GM19239 (cell line): Measurements from ENCODE around the gene LGI4.
"Not testable (repeated sequence)": the region's sequence is repeated elsewhere in the genome, so short reads cannot be mapped to it uniquely, and the experiment has no call there.

Experiments
- DNase-seq: peaks from one replicate; pipeline ENCODE4 v3.0.0; 2011; ENCODE audit warnings: low spot score; ENCODE audit not compliant: insufficient read length
- FAIRE-seq: peaks from 2 replicates; lab custom pipeline; 2011; peaks lifted over from hg19 to GRCh38; lab: Jason Lieb, UNC

The LGI4 gene

DNA sequence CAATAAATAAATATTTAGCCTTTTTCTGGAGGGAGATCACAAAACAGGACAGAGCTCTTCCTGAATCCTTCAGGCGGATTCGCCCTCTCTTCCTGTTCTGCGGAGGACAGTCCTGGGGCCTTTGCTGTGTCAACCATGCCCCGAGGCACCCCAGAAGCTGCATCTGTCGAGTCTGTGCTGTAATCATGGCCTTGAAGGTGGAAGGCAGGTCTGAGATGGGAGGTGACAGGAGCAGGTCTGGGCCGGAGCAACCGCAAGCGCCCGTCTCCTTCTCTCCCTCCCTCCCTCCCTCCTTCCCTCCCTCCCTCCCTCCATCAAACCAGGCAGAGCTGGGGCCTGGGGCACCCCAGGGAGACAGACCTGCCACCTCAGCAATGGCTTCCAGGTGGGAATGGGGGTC, 23.9 kb downstream of the LGI4 start:
- no peak for FAIRE-seq

GRCh38 chr19:35109395-35110112, 25.3 kb downstream of the LGI4 start:
- DNase-seq = no peak
- no peak for FAIRE-seq

More for the DNA sequence above, 23.9 kb downstream of the LGI4 start:
- no peak for DNase-seq

DNA sequence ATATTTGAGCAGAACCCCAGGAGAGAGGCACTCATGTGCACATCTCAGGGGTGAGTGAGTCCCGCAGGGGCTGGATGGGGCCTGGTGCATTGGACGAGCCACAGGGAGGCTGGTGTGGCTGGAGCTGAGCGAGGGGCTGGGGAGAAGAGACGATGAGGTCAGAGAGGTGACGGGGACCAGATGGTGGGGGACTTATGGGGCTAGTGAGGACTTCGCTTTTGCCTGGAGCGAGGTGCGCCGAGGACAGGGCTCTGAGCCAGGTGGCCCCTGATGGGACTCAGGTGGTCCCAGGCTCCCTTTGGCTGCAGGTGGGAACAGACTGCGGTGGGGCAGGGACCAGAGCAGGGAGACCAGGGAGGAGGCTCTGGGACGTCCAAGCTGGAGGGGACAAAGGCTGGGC, 26.1 kb downstream of the LGI4 start:
- DNase-seq = no peak
- no peak for FAIRE-seq

GRCh38 chr19:35107545-35107944, 27.3 kb downstream of the LGI4 start:
- FAIRE-seq = no peak
- no peak for DNase-seq

- no peak for FAIRE-seq
- no peak for DNase-seq
Observed at GRCh38 chr19:35106898-35107541, 27.8 kb downstream of the LGI4 start.

- DNase-seq (no peak), FAIRE-seq (no peak)
Observed at GRCh38 chr19:35106291-35106583, 28.6 kb downstream of the LGI4 start.

DNA sequence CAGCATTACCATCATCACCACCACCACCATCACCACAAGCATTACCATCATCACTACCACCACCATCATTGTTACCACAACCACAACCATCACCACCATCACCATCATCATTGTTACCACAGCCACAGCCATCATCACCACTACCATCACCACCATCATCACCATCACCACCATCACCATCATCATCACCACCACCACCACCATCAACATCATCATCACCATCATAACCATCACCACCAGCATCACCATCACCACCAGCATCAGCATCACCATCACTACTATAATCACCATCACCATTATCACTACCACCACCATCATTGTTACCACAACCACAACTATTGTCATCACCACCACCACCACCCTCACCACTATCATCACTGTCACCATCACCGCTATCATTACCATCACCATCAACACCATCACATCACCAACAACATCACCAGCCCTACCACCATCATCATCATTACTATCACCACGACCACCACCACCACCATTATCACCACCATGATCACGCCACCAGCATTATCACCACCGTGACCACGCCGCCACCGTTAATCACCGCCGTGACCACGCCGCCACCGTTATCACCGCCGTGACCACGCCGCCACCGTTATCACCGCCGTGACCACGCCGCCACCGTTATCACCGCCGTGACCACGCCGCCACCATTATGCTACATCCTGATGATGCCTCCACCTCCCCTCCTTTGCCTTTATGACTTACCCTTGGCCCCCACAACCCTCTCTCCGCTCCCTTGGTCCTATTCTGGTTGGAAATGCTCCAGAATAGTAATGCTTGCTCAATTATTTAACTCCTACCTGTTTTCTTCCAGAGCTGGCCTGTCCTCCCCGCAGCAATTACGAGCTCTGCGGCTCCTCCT, 29.2 kb downstream of the LGI4 start:
- FAIRE-seq (no peak), DNase-seq (no peak)

DNA sequence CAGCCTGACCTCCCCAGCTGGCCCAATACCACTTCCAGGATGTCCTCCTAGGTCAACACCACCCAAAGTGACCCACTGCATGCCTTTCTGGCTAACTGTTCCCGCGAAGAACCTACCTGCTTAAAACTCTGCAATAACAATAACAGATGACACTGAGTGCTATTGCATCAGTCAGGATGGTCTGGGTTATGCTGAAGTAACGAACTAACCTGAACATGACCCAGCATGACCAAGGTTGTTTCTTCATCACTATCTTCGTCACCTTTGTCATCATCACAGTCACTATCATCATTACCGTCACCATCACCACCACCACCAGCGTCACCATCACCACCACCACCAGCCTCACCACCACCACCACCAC, 29.8 kb downstream of the LGI4 start:
- FAIRE-seq = no peak

DNA sequence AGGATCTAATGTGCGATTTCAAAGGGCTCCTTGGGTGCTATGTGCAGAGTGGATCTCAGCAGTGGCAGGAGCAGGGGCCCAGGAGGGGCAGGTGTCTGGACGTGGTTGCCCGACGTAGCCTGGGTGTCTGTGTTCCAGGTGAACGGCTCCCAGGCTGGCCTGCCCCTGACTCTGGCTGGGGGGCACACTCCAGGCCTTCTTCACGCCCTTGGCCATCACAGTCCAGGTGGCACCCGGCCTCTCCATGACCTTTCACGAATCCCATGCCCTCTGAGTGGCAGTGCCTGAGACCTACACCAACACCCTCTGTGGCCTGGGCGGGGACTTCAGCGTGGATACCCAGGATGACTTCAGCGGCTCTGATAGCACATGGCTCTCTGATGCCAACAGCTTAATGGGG, 30.5 kb downstream of the LGI4 start:
- DNase-seq (no peak), FAIRE-seq (no peak)

More for the DNA sequence above, 29.8 kb downstream of the LGI4 start:
- no peak for DNase-seq

- not testable (repeated sequence) for DNase-seq, FAIRE-seq
Observed at GRCh38 chr19:35103614-35104013, 31.2 kb downstream of the LGI4 start.

DNA sequence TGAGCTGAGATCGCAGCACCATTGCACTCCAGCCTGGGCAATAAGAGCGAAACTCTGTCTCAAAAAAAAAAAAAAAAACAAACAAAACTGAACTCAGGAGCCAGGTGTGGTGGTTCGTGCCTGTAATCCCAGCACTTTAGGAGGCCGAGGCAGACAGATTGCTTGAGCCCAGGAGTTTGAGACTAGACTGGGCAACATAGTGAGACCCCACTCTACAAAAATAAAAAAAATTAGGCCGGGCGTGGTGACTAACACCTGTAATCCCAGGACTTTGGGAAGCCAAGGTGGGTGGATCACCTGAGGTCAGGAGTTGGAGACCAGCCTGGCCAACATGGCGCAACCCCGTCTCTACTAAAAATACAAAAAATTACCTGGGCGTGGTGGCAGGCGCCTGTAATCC, 32.9 kb downstream of the LGI4 start:
- not testable (repeated sequence) for FAIRE-seq, DNase-seq

DNA sequence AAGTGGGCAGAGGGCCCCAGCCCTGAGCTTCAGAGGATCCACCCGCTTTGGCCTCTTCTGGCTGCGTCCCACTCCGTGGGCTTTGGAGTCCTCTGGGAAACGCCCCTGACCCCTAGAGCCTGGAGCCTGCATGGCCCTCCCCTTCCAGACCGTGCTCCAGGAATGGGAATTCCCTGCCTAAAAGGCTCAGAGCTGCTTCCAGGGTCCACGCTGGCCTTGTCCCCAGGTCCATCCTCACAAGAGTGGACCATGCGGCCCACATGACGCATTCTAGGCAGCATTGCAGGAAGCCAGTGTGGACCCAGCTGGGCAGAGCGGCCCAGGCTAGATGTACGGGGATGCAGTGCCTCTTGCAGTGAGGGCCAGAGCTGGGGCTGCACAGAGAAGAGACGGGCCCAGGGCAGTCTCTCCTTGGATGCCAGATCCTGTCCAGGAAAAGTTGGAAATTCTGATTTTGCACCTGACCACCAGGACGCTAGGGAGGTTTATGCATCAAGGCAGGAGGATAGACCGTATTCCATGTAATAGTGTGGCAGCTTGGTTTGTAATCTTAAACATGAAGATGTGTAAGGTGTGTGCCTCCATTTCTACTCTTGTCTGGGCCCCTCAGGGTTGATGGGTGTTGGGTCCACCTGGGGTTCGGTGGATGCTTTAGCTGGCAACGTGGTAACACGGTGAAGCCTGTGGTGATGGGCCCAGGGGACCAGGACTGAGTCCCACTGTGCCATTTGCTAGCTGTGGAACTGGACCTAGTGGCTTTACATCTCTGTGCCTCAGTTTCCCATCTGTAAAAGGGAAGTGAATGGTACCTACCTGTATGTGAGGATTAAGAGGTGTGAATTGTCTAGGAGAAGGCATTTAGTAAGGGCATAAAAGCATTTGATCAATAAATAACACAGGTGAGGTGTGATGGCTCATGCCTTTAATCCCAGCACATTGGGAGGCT, 34.0 kb downstream of the LGI4 start:
- FAIRE-seq (no peak), DNase-seq (no peak)

DNA sequence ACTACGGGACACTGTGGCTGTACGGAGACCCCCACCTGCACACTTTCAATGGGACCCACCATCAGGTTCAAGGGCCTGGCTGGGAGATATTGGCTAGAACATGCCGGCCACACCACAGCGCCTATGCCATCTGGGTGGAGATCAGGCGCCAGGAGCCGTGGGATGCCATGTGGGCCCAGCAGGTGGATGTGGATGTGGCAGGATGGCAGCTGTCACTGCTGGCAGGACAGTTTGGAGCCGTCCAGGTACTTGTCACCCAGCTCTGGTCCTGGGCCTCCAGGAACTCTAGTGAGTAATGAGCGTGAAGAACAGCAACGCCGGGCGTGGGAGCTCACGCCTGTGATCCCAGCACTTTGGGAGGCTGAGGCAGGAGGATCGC, 35.0 kb downstream of the LGI4 start:
- DNase-seq (no peak), FAIRE-seq (no peak)

- DNase-seq (no peak), FAIRE-seq (no peak)
Observed at GRCh38 chr19:35099155-35099896, 35.5 kb downstream of the LGI4 start.

- FAIRE-seq (no peak), DNase-seq (no peak)
Observed at GRCh38 chr19:35098413-35099049, 36.3 kb downstream of the LGI4 start.

- FAIRE-seq (no peak), DNase-seq (no peak)
Observed at GRCh38 chr19:35095667-35096368, 39.0 kb downstream of the LGI4 start.

DNA sequence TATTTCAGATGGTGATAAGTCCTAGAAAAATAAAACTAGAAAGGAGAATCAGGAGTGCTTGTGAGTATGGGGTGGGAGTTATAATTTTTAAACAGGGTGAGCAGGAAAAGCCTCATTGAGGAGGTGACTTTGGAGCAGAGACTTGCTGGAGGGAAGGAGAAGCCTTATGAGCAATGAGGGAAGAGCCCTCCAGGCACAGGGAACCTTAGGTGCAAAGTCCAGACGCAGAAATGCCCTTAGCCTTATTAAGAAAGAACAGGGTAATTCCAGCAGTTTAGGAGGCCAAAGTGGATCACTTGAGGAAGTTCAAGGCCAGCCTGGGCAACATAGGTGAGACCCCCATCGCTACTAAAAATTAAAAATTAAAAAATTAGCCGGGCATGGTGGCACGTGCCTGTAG, 40.2 kb downstream of the LGI4 start:
- FAIRE-seq (no peak), DNase-seq (no peak)

GRCh38 chr19:35093941-35094647, 40.8 kb downstream of the LGI4 start:
- no peak for DNase-seq
- no peak for FAIRE-seq
